Stimulated activated CD8-positive, alpha-beta memory T cell treated with anti-CD3 and anti-CD28 coated beads, Interleukin-7, amount 100 ng/mL, for 24 hours (primary cell): ENCODE data around the gene PCDHA7.
"Not testable (repeated sequence)": the region's sequence is repeated elsewhere in the genome, so short reads cannot be mapped to it uniquely, and the experiment has no call there.

Experiments
- DNase-seq: peaks from one replicate; pipeline ENCODE4 v3.0.0-alpha.2; 2020; ENCODE audit warnings: low read depth

The PCDHA7 gene

DNA sequence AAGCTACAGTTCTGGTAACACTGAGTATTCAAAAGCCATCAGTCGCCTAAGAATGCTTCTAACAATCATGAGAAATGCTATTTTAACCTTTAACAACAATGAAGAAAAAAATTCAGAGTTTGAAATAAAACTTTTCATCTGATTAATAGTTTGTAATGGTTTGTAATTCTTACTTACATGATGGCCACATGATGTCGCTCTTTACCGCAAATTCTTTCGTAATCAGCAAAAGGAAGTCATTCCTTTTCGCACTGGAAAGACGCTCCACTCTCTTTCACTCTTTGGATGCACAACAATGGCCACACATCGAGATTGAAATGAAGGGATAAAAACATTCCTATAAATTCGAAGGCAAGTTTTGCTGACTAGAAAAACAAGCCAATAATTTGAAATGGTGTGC, at the start of gene PCDHA7:
Gene PCDHA7, plus strand, starts transcription at position 277 of the 400 bp plus-strand sequence. Its CDS starts 115 bp downstream, at position 392.
- no peak for DNase-seq

- no peak for DNase-seq
Observed at GRCh38 chr5:140785905-140786686, 48.0 kb upstream of the PCDHA7 start, which contains the start of gene PCDHA1. Gene PCDHA1, plus strand, starts transcription at chr5:140786140.

GRCh38 chr5:140787422-140787821, 46.6 kb upstream of the PCDHA7 start:
- not testable (repeated sequence) for DNase-seq

DNA sequence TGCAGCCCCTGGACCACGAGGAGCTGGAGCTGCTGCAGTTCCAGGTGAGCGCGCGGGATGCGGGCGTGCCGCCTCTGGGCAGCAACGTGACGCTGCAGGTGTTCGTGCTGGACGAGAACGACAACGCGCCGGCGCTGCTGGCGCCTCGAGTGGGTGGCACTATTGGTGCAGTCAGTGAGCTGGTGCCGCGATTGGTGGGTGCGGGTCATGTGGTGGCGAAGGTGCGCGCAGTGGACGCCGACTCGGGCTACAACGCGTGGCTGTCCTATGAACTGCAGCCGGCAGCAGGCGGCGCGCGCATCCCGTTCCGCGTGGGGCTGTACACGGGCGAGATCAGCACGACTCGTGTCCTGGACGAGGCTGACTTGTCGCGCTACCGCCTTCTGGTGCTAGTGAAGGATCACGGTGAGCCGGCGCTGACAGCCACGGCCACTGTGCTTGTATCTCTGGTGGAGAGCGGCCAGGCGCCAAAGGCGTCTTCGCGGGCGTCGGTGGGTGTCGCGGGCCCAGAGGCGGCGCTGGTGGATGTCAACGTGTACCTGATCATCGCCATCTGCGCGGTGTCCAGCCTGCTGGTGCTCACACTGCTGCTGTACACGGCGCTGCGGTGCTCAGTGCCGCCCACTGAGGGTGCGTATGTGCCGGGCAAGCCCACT, 46.1 kb upstream of the PCDHA7 start:
- DNase-seq, result not testable (repeated sequence)

DNA sequence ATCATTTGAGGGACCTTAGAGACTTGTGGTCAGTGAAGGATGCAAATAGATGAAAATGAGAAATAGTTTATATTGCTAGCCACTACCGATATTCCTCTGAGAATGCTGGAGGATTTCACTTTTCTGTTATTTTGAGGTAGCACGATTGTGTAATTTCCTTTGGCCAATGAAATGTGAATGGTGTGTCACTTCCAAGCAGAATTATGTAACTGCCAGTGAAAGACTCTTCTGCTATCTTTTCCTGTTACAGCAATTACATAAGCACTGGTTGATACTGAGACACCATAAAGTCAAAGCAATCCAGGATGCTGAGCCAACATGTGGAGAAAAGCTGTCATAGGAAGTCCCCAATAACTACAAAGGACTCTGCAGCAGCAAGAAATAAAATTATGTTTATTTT, 43.0 kb upstream of the PCDHA7 start:
- DNase-seq, result no peak

DNA sequence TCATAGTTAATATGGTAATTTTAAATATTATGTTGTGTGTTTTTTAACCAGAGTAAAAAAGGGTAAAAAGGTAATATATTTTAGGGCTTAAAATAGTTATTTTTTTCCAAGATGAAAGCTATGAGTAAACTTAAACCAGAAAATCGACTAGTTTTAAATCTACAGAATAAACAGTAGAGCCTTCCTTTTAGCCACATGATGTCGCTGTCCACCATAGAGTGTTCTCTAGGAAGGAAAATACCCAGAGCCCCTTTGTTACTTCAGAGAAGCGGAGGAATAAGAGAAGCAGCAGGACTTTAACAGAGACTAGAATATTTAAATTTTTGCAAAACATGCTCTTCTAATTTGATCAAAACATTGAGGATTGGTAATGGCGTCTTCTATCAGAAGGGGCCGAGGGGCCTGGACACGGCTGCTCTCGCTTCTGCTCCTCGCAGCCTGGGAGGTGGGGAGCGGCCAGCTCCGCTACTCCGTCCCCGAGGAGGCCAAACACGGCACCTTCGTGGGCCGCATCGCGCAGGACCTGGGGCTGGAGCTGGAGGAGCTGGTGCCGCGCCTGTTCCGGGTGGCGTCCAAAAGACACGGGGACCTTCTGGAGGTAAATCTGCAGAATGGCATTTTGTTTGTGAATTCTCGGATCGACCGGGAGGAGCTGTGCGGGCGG, 39.3 kb upstream of the PCDHA7 start, which contains the start of gene PCDHA2:
Gene PCDHA2, plus strand, starts transcription at position 258 of the 664 bp plus-strand sequence.
- no peak for DNase-seq

DNA sequence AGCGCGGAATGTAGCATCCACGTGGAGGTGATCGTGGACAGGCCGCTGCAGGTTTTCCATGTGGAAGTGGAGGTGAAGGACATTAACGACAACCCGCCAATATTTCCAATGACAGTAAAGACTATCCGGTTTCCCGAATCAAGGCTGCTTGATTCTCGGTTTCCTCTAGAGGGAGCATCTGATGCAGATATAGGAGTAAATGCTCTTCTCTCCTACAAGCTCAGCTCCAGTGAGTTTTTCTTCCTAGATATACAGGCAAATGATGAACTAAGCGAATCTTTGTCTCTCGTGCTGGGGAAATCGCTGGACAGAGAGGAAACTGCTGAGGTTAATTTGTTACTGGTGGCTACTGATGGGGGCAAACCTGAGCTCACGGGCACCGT, 38.8 kb upstream of the PCDHA7 start:
- DNase-seq, result no peak

- DNase-seq, result not testable (repeated sequence)
Observed at GRCh38 chr5:140796072-140796717, 37.9 kb upstream of the PCDHA7 start.

- no peak for DNase-seq
Observed at GRCh38 chr5:140796718-140797095, 37.4 kb upstream of the PCDHA7 start.

GRCh38 chr5:140800816-140801493, 33.1 kb upstream of the PCDHA7 start, which contains the start of gene PCDHA3:
Gene PCDHA3, plus strand, starts transcription at chr5:140801057.
- no peak for DNase-seq

DNA sequence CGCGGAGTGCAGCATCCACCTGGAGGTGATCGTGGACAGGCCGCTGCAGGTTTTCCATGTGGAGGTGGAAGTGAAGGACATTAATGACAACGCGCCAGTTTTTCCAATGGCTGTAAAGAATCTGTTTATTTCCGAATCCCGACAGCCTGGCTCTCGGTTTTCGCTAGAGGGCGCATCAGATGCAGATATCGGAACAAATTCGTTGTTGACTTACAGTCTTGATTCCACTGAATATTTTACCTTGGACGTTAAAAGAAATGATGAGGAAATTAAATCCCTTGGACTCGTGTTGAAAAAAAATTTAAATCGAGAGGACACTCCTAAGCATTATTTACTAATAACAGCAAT, 32.6 kb upstream of the PCDHA7 start:
- no peak for DNase-seq

- not testable (repeated sequence) for DNase-seq
Observed at GRCh38 chr5:140802381-140802780, 31.7 kb upstream of the PCDHA7 start.

DNA sequence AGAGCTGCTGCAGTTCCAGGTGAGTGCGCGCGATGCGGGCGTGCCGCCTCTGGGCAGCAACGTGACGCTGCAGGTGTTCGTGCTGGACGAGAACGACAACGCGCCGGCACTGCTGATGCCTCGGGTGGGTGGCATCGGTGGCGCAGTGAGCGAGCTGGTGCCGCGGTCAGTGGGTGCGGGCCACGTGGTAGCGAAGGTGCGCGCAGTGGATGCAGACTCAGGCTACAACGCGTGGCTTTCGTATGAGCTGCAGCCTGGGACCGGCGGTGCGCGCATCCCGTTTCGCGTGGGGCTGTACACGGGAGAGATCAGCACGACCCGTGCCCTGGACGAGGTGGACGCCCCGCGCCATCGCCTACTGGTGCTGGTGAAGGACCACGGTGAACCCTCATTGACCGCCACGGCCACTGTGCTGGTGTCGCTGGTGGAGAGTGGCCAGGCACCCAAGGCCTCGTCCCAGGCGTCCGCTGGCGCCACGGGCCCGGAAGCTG, 31.2 kb upstream of the PCDHA7 start:
- DNase-seq, result no peak

- no peak for DNase-seq
Observed at GRCh38 chr5:140806834-140807775, 27.0 kb upstream of the PCDHA7 start, which contains the start of gene PCDHA4. Gene PCDHA4, plus strand, starts transcription at chr5:140807068.

GRCh38 chr5:140808241-140808888, 25.7 kb upstream of the PCDHA7 start:
- not testable (repeated sequence) for DNase-seq

DNA sequence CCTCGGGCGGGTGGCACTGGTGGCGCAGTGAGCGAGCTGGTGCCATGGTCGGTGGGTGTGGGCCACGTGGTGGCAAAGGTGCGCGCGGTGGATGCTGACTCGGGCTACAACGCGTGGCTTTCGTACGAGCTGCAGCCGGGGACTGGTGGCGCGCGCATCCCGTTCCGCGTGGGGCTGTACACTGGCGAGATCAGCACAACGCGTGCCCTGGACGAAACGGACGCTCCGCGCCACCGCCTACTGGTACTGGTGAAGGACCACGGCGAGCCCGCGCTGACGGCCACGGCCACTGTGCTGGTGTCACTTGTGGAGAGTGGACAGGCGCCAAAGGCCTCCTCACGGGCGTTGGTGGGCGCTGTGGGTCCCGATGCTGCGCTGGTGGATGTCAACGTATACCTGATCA, 25.2 kb upstream of the PCDHA7 start:
- no peak for DNase-seq

GRCh38 chr5:140821375-140822280, 12.4 kb upstream of the PCDHA7 start, which contains the start of gene PCDHA5:
Gene PCDHA5, plus strand, starts transcription at chr5:140821613.
- DNase-seq, result no peak

DNA sequence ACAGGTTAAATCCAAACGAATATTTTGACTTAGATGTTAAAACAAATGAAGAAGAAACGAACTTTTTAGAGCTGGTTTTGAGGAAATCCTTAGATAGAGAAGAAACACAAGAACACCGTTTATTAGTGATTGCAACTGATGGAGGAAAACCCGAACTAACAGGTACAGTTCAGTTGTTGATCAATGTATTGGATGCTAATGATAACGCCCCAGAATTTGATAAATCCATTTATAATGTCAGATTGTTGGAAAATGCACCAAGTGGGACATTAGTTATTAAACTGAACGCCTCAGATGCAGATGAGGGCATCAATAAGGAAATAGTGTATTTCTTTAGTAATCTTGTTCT, 11.8 kb upstream of the PCDHA7 start:
- DNase-seq, result no peak

DNA sequence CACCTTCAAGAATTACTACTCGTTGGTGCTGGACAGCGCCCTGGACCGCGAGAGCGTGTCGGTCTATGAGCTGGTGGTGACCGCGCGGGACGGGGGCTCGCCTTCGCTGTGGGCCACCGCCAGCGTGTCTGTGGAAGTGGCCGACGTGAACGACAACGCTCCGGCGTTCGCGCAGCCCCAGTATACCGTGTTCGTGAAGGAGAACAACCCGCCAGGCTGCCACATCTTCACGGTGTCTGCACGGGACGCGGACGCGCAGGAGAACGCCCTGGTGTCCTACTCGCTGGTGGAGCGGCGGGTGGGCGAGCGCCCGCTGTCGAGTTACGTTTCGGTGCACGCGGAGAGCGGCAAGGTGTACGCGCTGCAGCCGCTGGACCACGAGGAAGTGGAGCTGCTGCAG, 11.1 kb upstream of the PCDHA7 start:
- not testable (repeated sequence) for DNase-seq
